Measurements from ENCODE around the gene TIGD7. TPM values are rescaled to one million over a fixed set of nuclear protein-coding genes. Genes with fewer than 3 reads are reported as not detected.

TIGD7 gene, protein sequence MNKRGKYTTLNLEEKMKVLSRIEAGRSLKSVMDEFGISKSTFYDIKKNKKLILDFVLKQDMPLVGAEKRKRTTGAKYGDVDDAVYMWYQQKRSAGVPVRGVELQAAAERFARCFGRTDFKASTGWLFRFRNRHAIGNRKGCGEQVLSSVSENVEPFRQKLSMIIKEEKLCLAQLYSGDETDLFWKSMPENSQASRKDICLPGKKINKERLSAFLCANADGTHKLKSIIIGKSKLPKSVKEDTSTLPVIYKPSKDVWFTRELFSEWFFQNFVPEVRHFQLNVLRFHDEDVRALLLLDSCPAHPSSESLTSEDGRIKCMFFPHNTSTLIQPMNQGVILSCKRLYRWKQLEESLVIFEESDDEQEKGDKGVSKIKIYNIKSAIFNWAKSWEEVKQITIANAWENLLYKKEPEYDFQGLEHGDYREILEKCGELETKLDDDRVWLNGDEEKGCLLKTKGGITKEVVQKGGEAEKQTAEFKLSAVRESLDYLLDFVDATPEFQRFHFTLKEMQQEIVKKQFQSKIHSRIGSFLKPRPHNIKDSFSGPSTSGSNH
- 5.0 and 6.7 TPM in 2 replicates for total RNA-seq (2014; rRNA removed; shearing (Covaris generic))

DNA sequence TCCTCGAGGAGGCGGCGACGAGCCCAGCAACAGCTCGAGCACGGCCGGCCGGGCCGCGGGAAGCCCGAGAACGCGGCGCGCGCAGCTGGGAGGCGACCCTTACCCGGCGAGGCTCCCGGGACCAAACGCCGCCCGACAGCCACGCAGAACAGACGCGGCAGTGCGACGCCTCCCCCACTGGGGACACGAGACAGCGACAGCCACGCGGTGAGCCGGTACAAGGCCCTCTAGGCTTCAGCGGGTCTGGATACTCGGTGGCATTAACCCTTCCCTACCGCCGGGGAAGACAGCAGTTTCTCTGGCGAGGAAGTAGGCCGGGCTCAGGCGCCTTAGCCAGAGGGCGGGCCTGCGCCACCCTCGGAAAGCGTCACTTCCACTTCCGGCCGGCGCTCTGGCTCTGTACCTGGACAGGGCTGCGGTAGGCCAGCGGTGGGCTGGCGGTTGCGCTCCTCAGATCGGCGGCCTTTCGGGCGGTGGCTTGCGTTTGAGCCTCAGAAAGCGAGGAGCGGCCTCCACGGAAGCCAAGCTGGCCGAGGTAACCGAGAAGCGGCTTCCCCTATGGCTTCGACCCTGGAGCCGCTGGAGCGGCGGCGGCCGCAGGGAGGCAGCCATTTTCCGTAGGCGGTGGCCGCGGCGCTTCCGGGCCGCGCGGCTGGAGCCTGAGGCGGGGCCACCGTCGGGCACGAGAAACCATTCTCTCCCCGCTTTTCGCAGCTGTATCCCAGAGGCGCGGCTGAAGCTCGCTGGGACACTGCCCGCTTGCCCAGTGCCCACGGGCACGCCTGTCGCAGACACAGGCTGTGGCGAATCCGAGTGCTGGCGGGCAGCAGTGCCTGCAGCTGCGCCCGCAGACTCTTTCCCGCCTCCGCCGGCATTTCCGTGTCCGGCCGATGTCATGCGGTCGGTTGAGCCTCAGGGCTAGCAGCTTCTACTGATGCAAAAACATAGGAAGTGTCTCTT lies at the start of gene TIGD7, which contains the start of gene ZNF75A:
Gene TIGD7, minus strand, starts transcription at position 322 of the 960 bp plus-strand sequence. CDS start 4,816 bp downstream, outside the sequence.
Gene ZNF75A, plus strand, starts transcription at position 389 of the 960 bp plus-strand sequence. CDS start 2,932 bp downstream, outside the sequence.

DNA sequence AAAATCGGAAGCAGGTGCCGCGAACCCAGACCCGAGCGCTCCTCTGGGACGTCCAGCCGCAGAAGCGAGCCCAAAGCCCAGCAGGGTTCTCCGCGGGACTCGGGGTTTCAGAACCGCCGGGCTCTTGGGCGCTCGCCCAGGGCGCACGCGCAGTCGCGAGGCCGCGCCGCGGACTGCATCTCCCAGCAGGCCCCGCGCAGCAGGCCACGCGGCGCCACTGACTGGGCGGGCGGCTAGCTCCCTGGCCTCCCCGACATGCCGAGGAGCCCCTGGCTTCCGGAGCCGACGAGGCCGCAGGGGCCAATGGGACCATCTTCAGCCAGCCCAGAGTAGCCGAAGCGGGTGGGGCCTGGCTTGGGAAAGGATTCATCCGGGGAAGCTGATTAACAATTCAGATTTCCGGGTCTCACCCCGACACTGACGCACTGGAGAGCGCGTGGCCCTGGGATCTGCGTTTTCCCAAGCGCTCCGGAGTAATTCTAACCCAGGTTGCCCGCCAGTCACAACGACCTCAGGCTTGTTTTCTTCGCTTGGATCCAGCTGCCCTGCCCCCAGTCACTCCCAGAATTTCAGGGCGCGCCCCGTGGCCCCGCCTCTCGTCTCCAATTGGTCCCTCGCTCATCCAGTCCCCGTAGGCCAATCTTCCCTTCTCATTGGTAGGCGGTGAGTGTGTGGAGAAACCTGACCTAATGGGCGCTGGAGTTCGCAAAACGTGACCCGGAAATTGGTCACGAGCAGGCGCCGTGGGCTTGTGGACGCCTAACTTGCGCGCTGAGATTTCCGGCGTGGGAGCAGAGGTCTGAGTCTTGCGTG lies 22.3 kb downstream of the TIGD7 start, which contains the start of gene ZNF263:
Gene ZNF263, plus strand, starts transcription at position 762 of the 813 bp plus-strand sequence. CDS start 328 bp downstream, outside the sequence.

DNA sequence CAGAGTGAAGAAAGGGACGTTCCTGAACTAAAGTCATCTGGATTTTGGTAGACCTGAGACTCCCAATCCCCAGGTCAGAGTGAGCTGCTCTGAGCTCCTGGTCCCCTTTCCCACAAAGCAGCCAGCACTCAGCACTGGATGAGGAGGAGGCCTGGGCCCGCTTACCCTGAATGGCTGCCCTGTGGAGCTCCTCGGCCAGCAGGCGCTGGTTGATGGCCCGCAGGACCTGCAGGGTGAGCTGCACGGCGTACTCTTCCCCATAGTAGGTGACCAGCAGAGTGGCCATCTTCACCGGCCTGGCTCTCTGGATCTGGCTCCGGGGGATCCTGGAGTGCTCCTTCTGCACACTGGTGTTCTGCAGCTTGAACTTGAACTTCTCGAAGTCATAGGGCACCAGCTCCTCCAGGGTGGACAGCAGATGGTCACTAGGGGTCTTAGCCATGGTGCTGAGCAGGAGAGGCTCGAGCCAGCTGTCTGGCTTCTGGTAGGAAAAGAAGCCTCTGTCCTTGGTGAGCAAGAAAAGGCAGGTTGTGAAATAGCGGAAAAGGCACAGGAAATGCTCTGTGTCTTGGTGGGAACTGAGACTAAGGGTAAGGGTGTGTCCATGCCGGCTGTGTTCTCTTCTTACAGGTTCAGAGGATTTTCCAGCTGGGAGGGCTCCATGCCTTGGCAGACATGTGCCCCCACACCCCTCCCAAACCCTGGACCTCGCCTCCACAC lies 48.9 kb downstream of the TIGD7 start, which contains the start of gene MEFV:
Gene MEFV, minus strand, starts transcription at position 488 of the 720 bp plus-strand sequence. Its CDS starts 46 bp downstream, at position 442.

Other genes starting within 250 kb of the TIGD7 start
- gene IL32, start 239.8 kb downstream of the TIGD7 start, total RNA-seq (2014; rRNA removed; shearing (Covaris generic)), result 2.2 TPM in 1 of 2 replicates, not detected in the other
- gene ZSCAN10, start 206.1 kb downstream of the TIGD7 start, total RNA-seq (2014; rRNA removed; shearing (Covaris generic)), result 0.26 and 2.2 TPM in 2 replicates
- 16.9 and 18.4 TPM in 2 replicates for gene ZNF205, start 192.8 kb downstream of the TIGD7 start, total RNA-seq (2014; rRNA removed; shearing (Covaris generic))
- gene ZNF213, start 170.4 kb downstream of the TIGD7 start, total RNA-seq (2014; rRNA removed; shearing (Covaris generic)), result 5.2 and 6.7 TPM in 2 replicates
- not detected in 2 replicates for gene OR1F1, start 117.2 kb downstream of the TIGD7 start, total RNA-seq (2014; rRNA removed; shearing (Covaris generic))
- 14.2 and 15.4 TPM in 2 replicates for gene ZNF200, start 70.3 kb downstream of the TIGD7 start, total RNA-seq (2014; rRNA removed; shearing (Covaris generic))
- 0.38 TPM in 1 of 2 replicates, not detected in the other for gene MEFV, start 48.8 kb downstream of the TIGD7 start, total RNA-seq (2014; rRNA removed; shearing (Covaris generic))
- gene ZNF263, start 21.9 kb downstream of the TIGD7 start, total RNA-seq (2014; rRNA removed; shearing (Covaris generic)), result 88.5 and 92.5 TPM in 2 replicates
- gene ZNF75A, start 67 bp upstream of the TIGD7 start, total RNA-seq (2014; rRNA removed; shearing (Covaris generic)), result 16.6 and 21.6 TPM in 2 replicates
- gene OR2C1, start 50.5 kb upstream of the TIGD7 start, total RNA-seq (2014; rRNA removed; shearing (Covaris generic)), result not detected in 2 replicates
- gene ZSCAN32, start 95.6 kb upstream of the TIGD7 start, total RNA-seq (2014; rRNA removed; shearing (Covaris generic)), result 11.1 and 12.6 TPM in 2 replicates
- 14.0 and 14.5 TPM in 2 replicates for gene ZNF174, start 95.8 kb upstream of the TIGD7 start, total RNA-seq (2014; rRNA removed; shearing (Covaris generic))
- gene ZNF597, start 138.1 kb upstream of the TIGD7 start, total RNA-seq (2014; rRNA removed; shearing (Covaris generic)), result 0.91 and 1.4 TPM in 2 replicates
- 9.6 and 15.4 TPM in 2 replicates for gene NAA60, start 138.2 kb upstream of the TIGD7 start, total RNA-seq (2014; rRNA removed; shearing (Covaris generic))
- gene C16orf90, start 190.1 kb upstream of the TIGD7 start, total RNA-seq (2014; rRNA removed; shearing (Covaris generic)), result not detected in 2 replicates
- 14.4 and 14.9 TPM in 2 replicates for gene CLUAP1, start 195.6 kb upstream of the TIGD7 start, total RNA-seq (2014; rRNA removed; shearing (Covaris generic))